HepG2 (cell line): ENCODE data around the gene PLOD2. TPM values are rescaled to one million over a fixed set of nuclear protein-coding genes. Genes with fewer than 3 reads are reported as not detected.
A peak's percentile ranks its signal among the peaks of the same experiment; 100 is the strongest.

Experiments used
- AGO2 ChIP-seq: fragments of 200-400 bp; formaldehyde crosslinking; optimal IDR thresholded peaks from 2 replicates; pipeline ENCODE3; 2017; ENCODE audit warnings: mild to moderate bottlenecking, low read depth, low read length, moderate library complexity
- CEBPB ChIP-seq: IDR thresholded peaks from 2 replicates; pipeline ENCODE4 v1.6.1; 2011; ENCODE audit warnings: low read depth, low read length, improper control_type of control experiment, borderline replicate concordance
- FOXA3 ChIP-seq: IDR thresholded peaks from 2 replicates; pipeline ENCODE4 v1.6.1; 2016; ENCODE audit warnings: missing genetic modification reagents, missing compliant biosample characterization
- GATAD2A ChIP-seq: IDR thresholded peaks from 2 replicates; pipeline ENCODE4 v1.6.1; 2016
- NCOR1 ChIP-seq: fragments of 200-600 bp; sonication (generic); IDR thresholded peaks from 2 replicates; pipeline ENCODE4 v1.7.0; 2017; ENCODE audit warnings: antibody characterized with exemption, low read length, borderline replicate concordance
- RBM39 ChIP-seq: fragments of 200-400 bp; formaldehyde crosslinking; IDR thresholded peaks from one replicate; pipeline ENCODE4 v1.6.1; 2018; ENCODE audit warnings: antibody characterized with exemption, mild to moderate bottlenecking, low read depth, low read length; ENCODE audit not compliant: poor library complexity, severe bottlenecking
- SMAD3 ChIP-seq: sonication (generic); formaldehyde crosslinking; IDR thresholded peaks from 2 replicates; pipeline ENCODE4 v1.4.0; 2020; ENCODE audit warnings: missing genetic modification reagents
- ZMYM4 ChIP-seq: sonication (generic); formaldehyde crosslinking; IDR thresholded peaks from 2 replicates; pipeline ENCODE4 v1.8.1; 2023; ENCODE audit warnings: mild to moderate bottlenecking, missing genetic modification reagents
- ZNF180 ChIP-seq: sonication (generic); formaldehyde crosslinking; IDR thresholded peaks from 2 replicates; pipeline ENCODE4 v1.4.0; 2020; ENCODE audit warnings: low read depth, missing genetic modification reagents, borderline replicate concordance
- ZNF672 ChIP-seq: sonication (generic); formaldehyde crosslinking; IDR thresholded peaks from 2 replicates; pipeline ENCODE4 v1.8.1; 2022; ENCODE audit warnings: missing genetic modification reagents
- ZNF841 ChIP-seq: sonication (generic); formaldehyde crosslinking; IDR thresholded peaks from 2 replicates; pipeline ENCODE4 v1.8.1; 2023; ENCODE audit warnings: missing genetic modification reagents, borderline replicate concordance
- ZSCAN31 ChIP-seq: sonication (generic); formaldehyde crosslinking; IDR thresholded peaks from 2 replicates; pipeline ENCODE4 v1.5.0; 2020; ENCODE audit warnings: low read depth, mild to moderate bottlenecking, missing genetic modification reagents
- polyA plus RNA-seq, 8 experiments: library from polyadenylated mRNA; depleted of rRNA in 3 of 8; stranded (reverse) in 7 of 8; unstranded in 1 of 8; fragments of >200 nt; fragmentation: Illumina TruSeq in 4 of 8; extraction: Trizol in 4 of 8; gene quantifications; 2 replicates each; pipeline versions ENCODE4 v1.2.1 to v1.2.3, GENCODE V29; 2011 to 2016; ENCODE audit warnings: low read depth in 4 of 8, missing spikeins in 1 of 8, mixed read lengths in 1 of 8; ENCODE audit not compliant: insufficient read depth in 1 of 8
- total RNA-seq, 5 experiments: library from RNA; depleted of rRNA; stranded (reverse); fragments of >200 nt; fragmentation: Illumina TruSeq; extraction: Trizol; gene quantifications; 2 replicates each; pipeline ENCODE4 v1.2.3, GENCODE V29; 2016; ENCODE audit warnings: low read depth in 1 of 5
- TF ChIP-seq, protein P1 (sequence below): IDR thresholded peaks from 2 replicates; pipeline ENCODE4 v1.6.1; 2012; ENCODE audit warnings: low read depth, low read length, improper control_type of control experiment
- TF ChIP-seq, protein P2 (sequence below): sonication (generic); formaldehyde crosslinking; IDR thresholded peaks from 2 replicates; pipeline ENCODE4 v1.5.0; 2020; ENCODE audit warnings: mild to moderate bottlenecking, missing genetic modification reagents, moderate library complexity

The PLOD2 gene
- total and polyA plus RNA-seq, 2 of the 13 experiments (the other 11 are each of a cell fraction or from before 2014, with no cell fraction given) = 107 to 161 TPM

DNA sequence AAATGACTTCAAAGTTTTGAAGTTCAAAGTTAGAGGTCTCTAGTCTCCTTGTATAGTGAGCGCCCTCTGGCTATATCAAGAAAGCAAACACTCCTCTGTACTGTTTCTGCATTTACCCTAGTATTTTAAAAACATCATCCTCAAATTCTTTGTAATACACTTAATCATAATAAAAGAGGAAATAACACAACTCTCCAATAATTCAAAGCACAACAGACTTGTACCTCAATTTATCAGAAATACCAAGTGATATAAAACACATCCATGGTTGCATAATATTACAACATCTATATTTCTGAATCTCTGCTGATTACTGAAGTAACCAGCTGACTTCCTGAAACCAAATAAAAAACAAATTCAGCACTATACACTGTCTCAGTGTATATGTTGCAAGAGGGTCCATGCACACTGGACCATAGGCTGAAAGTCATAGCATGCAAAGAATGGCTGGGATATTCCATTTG is 12.5 kb downstream of the PLOD2 start (continued):
- TF ChIP-seq NCOR1 (peak; percentile 53; the same call in 1 of the 2 replicates), RBM39 (no peak), GATAD2A (CRISPR knock-in tag) (peak; percentile 46; the same call in 1 of the 2 replicates), SMAD3 (0 out of 2 replicates have a peak, but pooled peaks have one; percentile 40), ZNF180 (no peak), ZSCAN31 (CRISPR knock-in tag) (no peak), ZNF841 (no peak), AGO2 (no peak), ZNF672 (no peak), ZMYM4 (CRISPR knock-in tag) (no peak), FOXA3 (CRISPR knock-in tag) (0 out of 2 replicates have a peak, but pooled peaks have one; percentile 13), CEBPB (peak; percentile 75)
- TF ChIP-seq, protein P1, sequence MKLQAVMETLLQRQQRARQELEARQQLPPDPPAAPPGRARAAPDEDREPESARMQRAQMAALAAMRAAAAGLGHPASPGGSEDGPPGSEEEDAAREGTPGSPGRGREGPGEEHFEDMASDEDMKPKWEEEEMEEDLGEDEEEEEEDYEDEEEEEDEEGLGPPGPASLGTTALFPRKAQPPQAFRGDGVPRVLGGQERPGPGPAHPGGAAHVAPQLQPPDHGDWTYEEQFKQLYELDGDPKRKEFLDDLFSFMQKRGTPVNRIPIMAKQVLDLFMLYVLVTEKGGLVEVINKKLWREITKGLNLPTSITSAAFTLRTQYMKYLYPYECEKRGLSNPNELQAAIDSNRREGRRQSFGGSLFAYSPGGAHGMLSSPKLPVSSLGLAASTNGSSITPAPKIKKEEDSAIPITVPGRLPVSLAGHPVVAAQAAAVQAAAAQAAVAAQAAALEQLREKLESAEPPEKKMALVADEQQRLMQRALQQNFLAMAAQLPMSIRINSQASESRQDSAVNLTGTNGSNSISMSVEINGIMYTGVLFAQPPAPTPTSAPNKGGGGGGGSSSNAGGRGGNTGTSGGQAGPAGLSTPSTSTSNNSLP = peak; percentile 59; the same call in 1 of the 2 replicates
- TF ChIP-seq, protein P2, sequence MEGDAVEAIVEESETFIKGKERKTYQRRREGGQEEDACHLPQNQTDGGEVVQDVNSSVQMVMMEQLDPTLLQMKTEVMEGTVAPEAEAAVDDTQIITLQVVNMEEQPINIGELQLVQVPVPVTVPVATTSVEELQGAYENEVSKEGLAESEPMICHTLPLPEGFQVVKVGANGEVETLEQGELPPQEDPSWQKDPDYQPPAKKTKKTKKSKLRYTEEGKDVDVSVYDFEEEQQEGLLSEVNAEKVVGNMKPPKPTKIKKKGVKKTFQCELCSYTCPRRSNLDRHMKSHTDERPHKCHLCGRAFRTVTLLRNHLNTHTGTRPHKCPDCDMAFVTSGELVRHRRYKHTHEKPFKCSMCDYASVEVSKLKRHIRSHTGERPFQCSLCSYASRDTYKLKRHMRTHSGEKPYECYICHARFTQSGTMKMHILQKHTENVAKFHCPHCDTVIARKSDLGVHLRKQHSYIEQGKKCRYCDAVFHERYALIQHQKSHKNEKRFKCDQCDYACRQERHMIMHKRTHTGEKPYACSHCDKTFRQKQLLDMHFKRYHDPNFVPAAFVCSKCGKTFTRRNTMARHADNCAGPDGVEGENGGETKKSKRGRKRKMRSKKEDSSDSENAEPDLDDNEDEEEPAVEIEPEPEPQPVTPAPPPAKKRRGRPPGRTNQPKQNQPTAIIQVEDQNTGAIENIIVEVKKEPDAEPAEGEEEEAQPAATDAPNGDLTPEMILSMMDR (CRISPR knock-in tag) = peak; percentile 24; the same call in 1 of the 2 replicates
